Subcutaneous abdominal adipose tissue (tissue), 5 donors: ENCODE measurements around the gene ABCA7.

Experiments used
- H3K27ac ChIP-seq: one replicate; pipeline ENCODE4 v1.7.0; 2013; ENCODE audit warnings: low read depth, mild to moderate bottlenecking, inconsistent platforms, low read length, moderate library complexity
- H3K27me3 ChIP-seq, 5 donors: one replicate each; pipeline ENCODE4 v1.7.0; 2013; ENCODE audit warnings: low read length in 5 of 5, inconsistent platforms in 1 of 5; ENCODE audit not compliant: control insufficient read depth in 5 of 5, insufficient read depth in 4 of 5
- H3K36me3 ChIP-seq, 5 donors: one replicate each; pipeline ENCODE4 v1.7.0; 2013; ENCODE audit warnings: low read length in 5 of 5; ENCODE audit not compliant: control insufficient read depth in 5 of 5, insufficient read depth in 5 of 5
- H3K4me1 ChIP-seq, 5 donors: one replicate each; pipeline ENCODE4 v1.7.0; 2013; ENCODE audit warnings: low read length in 5 of 5, mild to moderate bottlenecking in 3 of 5, moderate library complexity in 1 of 5; ENCODE audit not compliant: control insufficient read depth in 5 of 5, insufficient read depth in 5 of 5
- H3K4me3 ChIP-seq, 5 donors: one replicate each; pipeline ENCODE4 v1.7.0; 2013; ENCODE audit warnings: low read length in 5 of 5, low read depth in 1 of 5
- H3K9ac ChIP-seq, 5 donors: one replicate each; pipeline ENCODE4 v1.7.0; 2013; ENCODE audit warnings: low read length in 5 of 5, mild to moderate bottlenecking in 4 of 5, moderate library complexity in 3 of 5
- H3K9me3 ChIP-seq, 5 donors: one replicate each; pipeline ENCODE4 v1.7.0; 2013; ENCODE audit warnings: low read length in 5 of 5; ENCODE audit not compliant: control insufficient read depth in 5 of 5
- donor health status: healthy.
- donor health status: healthy.
- donor health status: healthy.
- donor health status: healthy.
- donor health status: healthy.

The ABCA7 gene, protein sequence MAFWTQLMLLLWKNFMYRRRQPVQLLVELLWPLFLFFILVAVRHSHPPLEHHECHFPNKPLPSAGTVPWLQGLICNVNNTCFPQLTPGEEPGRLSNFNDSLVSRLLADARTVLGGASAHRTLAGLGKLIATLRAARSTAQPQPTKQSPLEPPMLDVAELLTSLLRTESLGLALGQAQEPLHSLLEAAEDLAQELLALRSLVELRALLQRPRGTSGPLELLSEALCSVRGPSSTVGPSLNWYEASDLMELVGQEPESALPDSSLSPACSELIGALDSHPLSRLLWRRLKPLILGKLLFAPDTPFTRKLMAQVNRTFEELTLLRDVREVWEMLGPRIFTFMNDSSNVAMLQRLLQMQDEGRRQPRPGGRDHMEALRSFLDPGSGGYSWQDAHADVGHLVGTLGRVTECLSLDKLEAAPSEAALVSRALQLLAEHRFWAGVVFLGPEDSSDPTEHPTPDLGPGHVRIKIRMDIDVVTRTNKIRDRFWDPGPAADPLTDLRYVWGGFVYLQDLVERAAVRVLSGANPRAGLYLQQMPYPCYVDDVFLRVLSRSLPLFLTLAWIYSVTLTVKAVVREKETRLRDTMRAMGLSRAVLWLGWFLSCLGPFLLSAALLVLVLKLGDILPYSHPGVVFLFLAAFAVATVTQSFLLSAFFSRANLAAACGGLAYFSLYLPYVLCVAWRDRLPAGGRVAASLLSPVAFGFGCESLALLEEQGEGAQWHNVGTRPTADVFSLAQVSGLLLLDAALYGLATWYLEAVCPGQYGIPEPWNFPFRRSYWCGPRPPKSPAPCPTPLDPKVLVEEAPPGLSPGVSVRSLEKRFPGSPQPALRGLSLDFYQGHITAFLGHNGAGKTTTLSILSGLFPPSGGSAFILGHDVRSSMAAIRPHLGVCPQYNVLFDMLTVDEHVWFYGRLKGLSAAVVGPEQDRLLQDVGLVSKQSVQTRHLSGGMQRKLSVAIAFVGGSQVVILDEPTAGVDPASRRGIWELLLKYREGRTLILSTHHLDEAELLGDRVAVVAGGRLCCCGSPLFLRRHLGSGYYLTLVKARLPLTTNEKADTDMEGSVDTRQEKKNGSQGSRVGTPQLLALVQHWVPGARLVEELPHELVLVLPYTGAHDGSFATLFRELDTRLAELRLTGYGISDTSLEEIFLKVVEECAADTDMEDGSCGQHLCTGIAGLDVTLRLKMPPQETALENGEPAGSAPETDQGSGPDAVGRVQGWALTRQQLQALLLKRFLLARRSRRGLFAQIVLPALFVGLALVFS (N-terminal part only)

DNA sequence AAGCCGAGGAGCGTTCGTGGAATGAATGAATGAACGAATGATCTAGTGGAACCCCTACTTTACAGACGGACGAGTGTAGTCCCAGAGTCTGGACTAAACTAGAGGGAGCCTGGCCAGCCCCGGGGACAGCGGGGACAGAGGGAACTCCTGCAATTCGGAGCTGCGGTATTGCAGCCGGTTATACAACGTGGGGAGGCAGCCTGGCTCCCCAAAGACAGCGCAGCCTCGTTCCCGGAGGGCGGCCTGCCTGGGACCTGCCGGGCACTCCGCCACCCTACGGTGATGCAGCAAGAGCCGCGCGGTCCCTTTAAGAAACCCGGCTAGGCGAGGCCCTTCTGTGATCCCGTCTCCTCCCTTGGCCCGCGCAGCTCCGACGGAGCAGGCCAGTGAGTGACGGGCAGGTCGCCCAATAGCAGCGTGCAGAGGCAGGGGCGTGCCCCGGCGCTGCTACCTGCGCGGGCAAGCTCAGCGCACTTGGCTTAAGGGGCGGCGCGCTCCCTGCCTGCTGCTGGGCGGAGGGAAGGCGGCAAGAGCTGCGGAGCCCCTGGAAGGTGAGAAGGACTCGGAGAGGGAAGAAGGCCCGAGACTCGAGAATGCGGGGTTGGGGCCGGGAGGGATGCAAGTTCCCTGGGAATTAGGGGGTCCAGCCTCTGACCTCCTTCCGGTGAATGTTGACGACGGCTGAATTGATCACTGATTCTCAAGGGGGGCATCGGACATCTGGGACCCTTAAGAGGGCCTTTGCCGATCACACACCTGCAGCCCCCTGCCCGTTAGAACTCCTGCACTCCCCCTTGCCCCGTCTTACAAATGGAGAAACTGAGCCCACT, at the start of gene ABCA7:
Gene ABCA7, plus strand, starts transcription at position 462 of the 830 bp plus-strand sequence. CDS start 1,255 bp downstream, outside the sequence.
- H3K9me3 ChIP-seq: no peaks in the 10 kb centered on the region
- no peaks in the 10 kb centered on the region for H3K27me3 ChIP-seq
- peak within 1 kb of the TSS; percentile 67 to 86 (median 81) for H3K4me3 ChIP-seq
- peak within 1 kb of the TSS in 4 of 5 donors; percentile 43 to 73 (median 64) for H3K9ac ChIP-seq
- peaks cover 0 to 59% (median 54%) of the 10 kb centered on the region in 5 donors for H3K4me1 ChIP-seq
- H3K36me3 ChIP-seq: peaks cover 0 to 20% (median 15%) of the 10 kb centered on the region in 5 donors
- peak within 1 kb of the TSS; percentile 65 for H3K27ac ChIP-seq

DNA sequence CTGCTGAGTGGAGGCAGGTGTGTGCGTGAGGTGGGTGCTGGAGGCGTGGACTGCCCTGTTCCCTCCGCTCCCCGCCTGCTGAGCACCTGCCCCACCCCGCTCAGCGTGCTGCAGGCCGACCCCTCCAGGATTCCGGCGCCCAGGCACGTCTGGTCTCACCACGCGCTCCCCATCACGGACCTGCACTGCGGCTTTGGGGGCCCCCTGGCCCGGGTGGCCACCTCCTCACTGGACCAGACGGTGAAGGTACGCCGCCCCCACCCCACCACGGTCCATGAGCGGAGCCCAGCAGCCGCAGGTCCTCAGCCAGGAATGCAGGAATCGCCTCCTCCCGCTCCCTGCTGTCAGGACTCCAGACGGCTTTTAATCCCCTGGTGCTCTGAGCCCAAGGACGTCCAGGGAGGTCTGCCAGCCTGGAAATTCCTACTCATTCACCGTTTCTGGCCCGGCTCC, 49.8 kb upstream of the ABCA7 start:
- peaks cover 0 to 52% (median 20%) of the 10 kb centered on the region in 5 donors for H3K4me1 ChIP-seq
- H3K4me3 ChIP-seq: no peak overlapping the region
- H3K36me3 ChIP-seq: peaks cover 0 to 69% (median 42%) of the 10 kb centered on the region in 5 donors
- no peaks in the 10 kb centered on the region for H3K9me3 ChIP-seq
- H3K27me3 ChIP-seq: no peaks in the 10 kb centered on the region
- H3K9ac ChIP-seq: no peak overlapping the region
- H3K27ac ChIP-seq: no peak overlapping the region

DNA sequence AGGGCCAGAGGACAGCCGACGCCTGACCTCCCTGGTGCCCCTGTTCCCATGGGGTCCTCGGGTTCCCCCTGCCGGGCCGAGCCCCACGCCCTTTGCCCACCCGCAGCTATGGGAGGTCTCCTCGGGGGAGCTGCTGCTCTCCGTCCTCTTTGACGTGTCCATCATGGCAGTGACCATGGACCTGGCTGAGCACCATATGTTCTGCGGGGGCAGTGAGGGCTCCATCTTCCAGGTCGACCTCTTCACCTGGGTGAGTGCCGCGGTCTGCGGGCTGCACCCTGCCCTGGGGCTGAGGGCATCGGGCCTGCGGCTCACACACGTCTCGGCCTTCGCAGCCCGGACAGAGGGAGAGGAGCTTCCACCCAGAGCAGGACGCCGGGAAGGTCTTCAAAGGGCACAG, 49.2 kb upstream of the ABCA7 start:
- peaks cover 0 to 53% (median 25%) of the 10 kb centered on the region in 5 donors for H3K4me1 ChIP-seq
- no peak overlapping the region for H3K27ac ChIP-seq
- peaks cover 0 to 68% (median 42%) of the 10 kb centered on the region in 5 donors for H3K36me3 ChIP-seq
- peaks cover 0 to 4% (median 2%) of the 10 kb centered on the region in 5 donors for H3K27me3 ChIP-seq
- no peaks in the 10 kb centered on the region for H3K9me3 ChIP-seq
- no peak overlapping the region for H3K9ac ChIP-seq
- H3K4me3 ChIP-seq: no peak overlapping the region

DNA sequence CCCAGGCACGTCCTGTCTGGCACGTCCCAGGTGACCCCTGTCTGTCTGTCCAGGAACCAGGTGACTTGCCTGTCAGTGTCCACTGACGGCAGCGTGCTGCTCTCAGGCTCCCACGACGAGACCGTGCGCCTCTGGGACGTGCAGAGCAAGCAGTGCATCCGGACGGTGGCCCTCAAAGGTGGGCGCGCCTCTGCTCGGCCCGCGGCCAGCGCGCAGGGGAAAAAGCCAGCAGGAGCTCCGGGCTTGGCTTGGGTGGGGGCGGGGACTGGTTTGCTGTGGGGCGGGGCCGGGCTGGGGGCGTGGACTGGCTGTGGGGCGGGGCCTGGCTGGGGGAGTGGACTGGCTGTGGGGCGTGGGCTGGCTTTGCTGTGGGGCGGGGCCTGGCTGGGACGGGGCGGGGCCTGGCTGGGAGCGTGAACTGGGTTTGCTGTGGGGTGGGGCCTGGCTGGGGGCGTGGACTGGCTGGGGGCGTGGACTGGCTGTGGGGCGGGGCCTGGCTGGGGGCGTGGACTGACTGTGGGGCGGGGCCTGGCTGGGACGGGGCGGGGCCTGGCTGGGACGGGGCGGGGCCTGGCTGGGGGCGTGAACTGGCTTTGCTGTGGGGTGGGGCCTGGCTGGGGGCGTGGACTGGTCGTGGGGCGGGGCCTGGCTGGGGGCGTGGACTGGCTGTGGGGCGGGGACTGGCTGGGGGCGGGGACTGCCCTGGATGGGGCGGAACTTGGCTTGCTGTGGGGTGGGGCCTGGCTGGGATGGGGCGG, 48.6 kb upstream of the ABCA7 start:
- Histone ChIP-seq H3K27ac (no peak overlapping the region), H3K9me3 (no peaks in the 10 kb centered on the region), H3K4me3 (no peak overlapping the region), H3K9ac (no peak overlapping the region), H3K27me3 (peaks cover 5 to 11% (median 8%) of the 10 kb centered on the region in 5 donors), H3K36me3 (peaks cover 0 to 62% (median 37%) of the 10 kb centered on the region in 5 donors), H3K4me1 (peaks cover 0 to 60% (median 31%) of the 10 kb centered on the region in 5 donors)

DNA sequence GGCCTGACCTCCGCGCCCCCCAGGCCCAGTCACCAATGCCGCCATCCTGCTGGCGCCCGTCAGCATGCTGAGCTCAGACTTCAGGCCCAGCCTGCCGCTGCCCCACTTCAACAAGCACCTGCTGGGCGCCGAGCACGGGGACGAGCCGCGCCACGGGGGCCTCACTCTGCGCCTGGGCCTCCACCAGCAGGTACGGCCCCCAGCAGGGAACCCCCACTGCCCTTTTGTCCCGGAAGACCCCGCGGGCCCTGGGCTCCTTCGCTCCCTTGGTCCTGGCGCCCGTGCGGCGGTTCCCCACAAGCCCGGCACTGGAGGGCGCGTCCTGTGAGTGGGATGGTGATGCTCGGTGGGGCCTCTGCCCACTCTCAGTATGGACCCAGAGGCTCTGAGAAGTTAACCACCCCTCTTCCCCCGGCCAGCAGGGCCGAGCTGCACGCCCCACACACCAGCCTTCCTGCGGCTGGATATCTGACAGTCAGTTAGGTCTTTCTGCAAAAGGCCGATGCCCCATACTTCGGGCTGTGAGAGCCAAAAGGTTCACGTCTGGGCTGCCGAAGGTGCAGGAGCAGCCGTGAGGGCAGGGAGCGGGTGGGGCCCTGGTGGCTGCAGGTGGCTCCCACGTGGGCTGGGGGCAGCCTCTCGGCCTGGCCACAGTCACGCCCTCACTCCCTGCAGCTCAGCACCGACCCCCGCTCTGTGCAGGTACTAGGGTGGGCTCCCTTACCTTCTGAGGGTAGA, 47.8 kb upstream of the ABCA7 start:
- H3K27ac ChIP-seq: peak overlapping the region; percentile 26
- H3K9ac ChIP-seq: no peak overlapping the region
- peaks cover 6 to 16% (median 9%) of the 10 kb centered on the region in 5 donors for H3K27me3 ChIP-seq
- H3K36me3 ChIP-seq: peaks cover 0 to 54% (median 31%) of the 10 kb centered on the region in 5 donors
- no peak overlapping the region for H3K4me3 ChIP-seq
- H3K9me3 ChIP-seq: no peaks in the 10 kb centered on the region
- peaks cover 0 to 62% (median 34%) of the 10 kb centered on the region in 5 donors for H3K4me1 ChIP-seq

DNA sequence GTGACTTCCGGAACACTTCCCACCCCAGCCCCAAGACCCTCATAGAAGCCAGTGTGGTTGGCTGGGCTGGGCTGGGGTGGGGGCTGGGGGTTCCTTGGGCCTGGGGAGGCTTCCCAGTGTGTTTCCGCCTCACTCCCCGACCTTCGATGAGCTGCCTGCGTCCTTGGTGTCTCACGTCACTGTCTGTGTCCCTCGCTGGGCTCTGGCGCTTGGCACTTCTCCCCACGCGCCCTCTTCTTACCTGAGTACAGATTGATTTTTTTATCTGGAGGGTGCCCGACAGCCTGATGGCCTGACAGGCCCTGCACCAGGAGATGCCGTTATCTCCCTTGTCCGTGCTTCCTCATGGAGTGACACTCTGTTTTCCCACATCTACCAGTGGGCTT, 47.2 kb upstream of the ABCA7 start:
- peaks cover 0 to 49% (median 27%) of the 10 kb centered on the region in 5 donors for H3K36me3 ChIP-seq
- peak overlapping the region in 1 of 5 donors; percentile 30 for H3K9ac ChIP-seq
- H3K27me3 ChIP-seq: peaks cover 9 to 19% (median 15%) of the 10 kb centered on the region in 5 donors
- H3K9me3 ChIP-seq: no peaks in the 10 kb centered on the region
- peak overlapping the region; percentile 26 for H3K27ac ChIP-seq
- H3K4me3 ChIP-seq: no peak overlapping the region
- peaks cover 0 to 62% (median 34%) of the 10 kb centered on the region in 5 donors for H3K4me1 ChIP-seq

DNA sequence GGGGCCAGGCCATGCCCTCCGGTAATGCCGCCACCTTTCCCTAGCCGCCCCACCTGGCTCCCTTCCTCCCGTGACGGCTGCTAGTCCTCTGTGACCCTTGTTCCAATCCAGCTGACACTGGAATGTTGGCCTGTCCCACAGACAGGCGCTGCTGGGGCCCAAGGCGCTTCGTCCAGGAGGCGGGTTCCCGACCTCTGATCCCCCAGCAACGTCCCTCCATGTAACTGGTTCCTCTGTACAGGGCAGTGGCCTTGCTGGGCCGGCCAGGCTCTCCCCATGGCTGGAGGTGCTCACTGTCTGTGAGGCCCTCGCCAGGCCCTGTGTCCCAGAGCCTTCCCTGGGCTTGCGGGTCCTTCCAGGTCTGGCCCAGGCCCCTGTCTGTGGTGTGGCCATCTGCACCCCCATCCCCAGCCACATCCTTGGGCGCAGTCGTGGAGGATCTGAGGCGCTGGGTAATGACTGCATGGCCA, 46.5 kb upstream of the ABCA7 start:
- H3K9me3 ChIP-seq: no peaks in the 10 kb centered on the region
- H3K27ac ChIP-seq: peak overlapping the region; percentile 26
- H3K36me3 ChIP-seq: peaks cover 0 to 44% (median 22%) of the 10 kb centered on the region in 5 donors

DNA sequence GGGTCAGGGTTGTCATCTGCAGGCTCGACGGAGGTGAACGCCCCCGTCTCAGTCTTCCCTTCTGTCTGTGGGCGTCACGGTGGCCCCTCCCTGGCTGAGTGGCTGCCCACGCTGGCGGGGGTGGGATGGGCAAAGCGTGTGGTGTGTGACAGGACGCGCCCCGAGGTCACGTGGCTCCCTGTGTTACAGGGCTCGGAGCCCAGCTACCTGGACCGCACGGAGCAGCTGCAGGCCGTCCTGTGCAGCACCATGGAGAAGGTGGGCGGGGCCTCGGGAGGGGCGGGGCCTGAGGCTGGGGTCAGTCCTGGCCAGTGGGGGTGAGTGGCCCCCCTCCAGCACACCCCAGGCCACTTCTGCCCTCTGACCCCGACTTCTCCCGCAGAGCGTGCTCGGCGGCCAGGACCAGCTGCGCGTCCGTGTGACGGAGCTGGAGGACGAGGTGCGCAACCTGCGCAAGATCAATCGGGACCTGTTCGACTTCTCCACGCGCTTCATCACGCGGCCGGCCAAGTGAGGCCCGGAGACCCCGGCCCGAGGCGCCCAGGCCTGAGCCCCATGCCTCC, 46.0 kb upstream of the ABCA7 start:
- H3K4me1 ChIP-seq: peaks cover 0 to 62% (median 34%) of the 10 kb centered on the region in 5 donors
- H3K4me3 ChIP-seq: no peak overlapping the region
- no peak overlapping the region for H3K9ac ChIP-seq
- H3K27me3 ChIP-seq: peaks cover 16 to 25% (median 23%) of the 10 kb centered on the region in 5 donors
- H3K9me3 ChIP-seq: no peaks in the 10 kb centered on the region
- H3K27ac ChIP-seq: peak overlapping the region; percentile 26
- H3K36me3 ChIP-seq: peaks cover 0 to 40% (median 18%) of the 10 kb centered on the region in 5 donors

More for the DNA sequence above, 46.5 kb upstream of the ABCA7 start:
- Histone ChIP-seq H3K4me3 (no peak overlapping the region), H3K4me1 (peaks cover 0 to 62% (median 34%) of the 10 kb centered on the region in 5 donors), H3K27me3 (peaks cover 13 to 22% (median 20%) of the 10 kb centered on the region in 5 donors), H3K9ac (peak overlapping the region in 1 of 5 donors; percentile 54)
